ENCODE data around the gene CPNE9. TPM values are rescaled to one million over a fixed set of nuclear protein-coding genes. Genes with fewer than 3 reads are reported as not detected.

Gene CPNE9
- total RNA-seq, 1 experiment from 2014 or later = 0.07 TPM

GRCh38 chr3:9688961-9689360 lies 14.7 kb upstream of the CPNE9 start:
- ChIA-PET POLR2A (ENCODE audit: unreplicated experiment) (no interaction called here), CTCF (no interaction called here)
- Histone ChIP-seq H3K9me2 (replicated peaks; ENCODE audit: low read length) (no peaks in the 10 kb centered on the region), H3K27ac (ENCODE audit: low read length) (no peak overlapping the region), H3K79me2 (ENCODE audit: low read length) (no peaks in the 10 kb centered on the region), H4K20me1 (ENCODE audit: low read length) (no peaks in the 10 kb centered on the region), H3K36me3 (ENCODE audit: low read depth, low read length) (peaks cover 34% of the 10 kb centered on the region; the same call in 1 of the 2 replicates), H3K4me3 (ENCODE audit: low read length) (no peak overlapping the region), H3K4me1 (ENCODE audit: insufficient read depth, low read length) (no peaks in the 10 kb centered on the region), H3K9ac (ENCODE audit: low read length) (no peak overlapping the region), H3K4me2 (ENCODE audit: low read length) (no peak overlapping the region), H3K9me3 (ENCODE audit: low read length) (no peaks in the 10 kb centered on the region), H3F3A (ENCODE audit: low read length, unreplicated experiment) (no peaks in the 10 kb centered on the region), H2AFZ (ENCODE audit: low read length) (no peak overlapping the region), H3K27me3 (ENCODE audit: low read length) (no peaks in the 10 kb centered on the region)
- BruUV-seq (replicated peaks) = no TSS peak
- ATAC-seq (no peak), DNase-seq (no peak)
- intact Hi-C loops (cut with micrococcal nuclease) = no loop called here
- no peak for TF ChIP-seq EZH2 (IDR thresholded peaks at IDR 0.05; ENCODE audit: low read length, unreplicated experiment)
- TF ChIP-seq CTCF (conservative IDR thresholded peaks at IDR 0.05; ENCODE audit: low read depth, low read length) = no peak
- TF ChIP-seq EZH2phosphoT487 (IDR thresholded peaks at IDR 0.05; ENCODE audit: borderline replicate concordance, low read length) = no peak

- TF ChIP-seq EZH2 (IDR thresholded peaks at IDR 0.05; ENCODE audit: low read length, unreplicated experiment) = no peak
- TF ChIP-seq CTCF (conservative IDR thresholded peaks at IDR 0.05; ENCODE audit: low read depth, low read length) = no peak
- TF ChIP-seq EZH2phosphoT487 (IDR thresholded peaks at IDR 0.05; ENCODE audit: borderline replicate concordance, low read length) = no peak
- Histone ChIP-seq H3K27ac (ENCODE audit: low read length) (no peak overlapping the region), H3K9me2 (replicated peaks; ENCODE audit: low read length) (no peaks in the 10 kb centered on the region), H4K20me1 (ENCODE audit: low read length) (no peaks in the 10 kb centered on the region), H3K4me2 (ENCODE audit: low read length) (no peak overlapping the region), H3K27me3 (ENCODE audit: low read length) (no peaks in the 10 kb centered on the region), H3K36me3 (ENCODE audit: low read depth, low read length) (peaks cover 34% of the 10 kb centered on the region; the same call in 1 of the 2 replicates), H2AFZ (ENCODE audit: low read length) (no peak overlapping the region), H3F3A (ENCODE audit: low read length, unreplicated experiment) (no peaks in the 10 kb centered on the region), H3K9me3 (ENCODE audit: low read length) (no peaks in the 10 kb centered on the region), H3K9ac (ENCODE audit: low read length) (no peak overlapping the region), H3K4me1 (ENCODE audit: insufficient read depth, low read length) (no peaks in the 10 kb centered on the region), H3K79me2 (ENCODE audit: low read length) (no peaks in the 10 kb centered on the region), H3K4me3 (ENCODE audit: low read length) (no peak overlapping the region)
- ChIA-PET CTCF (no interaction called here), POLR2A (ENCODE audit: unreplicated experiment) (no interaction called here)
- DNase-seq = no peak
- no peak for ATAC-seq
- intact Hi-C loops (cut with micrococcal nuclease) = no loop called here
- no TSS peak for BruUV-seq (replicated peaks)
Observed at GRCh38 chr3:9689757-9690156, 13.9 kb upstream of the CPNE9 start.

GRCh38 chr3:9690451-9691450 lies 12.9 kb upstream of the CPNE9 start:
- H3K79me2 ChIP-seq (ENCODE audit: low read length) = no peaks in the 10 kb centered on the region
- no peak overlapping the region for H3K27ac ChIP-seq (ENCODE audit: low read length)
- intact Hi-C loops (cut with micrococcal nuclease) = no loop called here
- H3K4me2 ChIP-seq (ENCODE audit: low read length) = no peak overlapping the region
- ATAC-seq = no peak
- POLR2A ChIA-PET (ENCODE audit: unreplicated experiment) = no interaction called here
- no peak overlapping the region for H2AFZ ChIP-seq (ENCODE audit: low read length)
- CTCF ChIA-PET = no interaction called here
- H3K27me3 ChIP-seq (ENCODE audit: low read length) = no peaks in the 10 kb centered on the region
- no peaks in the 10 kb centered on the region for H3K4me1 ChIP-seq (ENCODE audit: insufficient read depth, low read length)
- H3F3A ChIP-seq (ENCODE audit: low read length, unreplicated experiment) = no peaks in the 10 kb centered on the region
- no peak for TF ChIP-seq EZH2phosphoT487 (IDR thresholded peaks at IDR 0.05; ENCODE audit: borderline replicate concordance, low read length)
- no peak for TF ChIP-seq EZH2 (IDR thresholded peaks at IDR 0.05; ENCODE audit: low read length, unreplicated experiment)
- no peak for TF ChIP-seq CTCF (conservative IDR thresholded peaks at IDR 0.05; ENCODE audit: low read depth, low read length)
- no peaks in the 10 kb centered on the region for H3K9me3 ChIP-seq (ENCODE audit: low read length)
- DNase-seq = no peak
- no peak overlapping the region for H3K4me3 ChIP-seq (ENCODE audit: low read length)
- peaks cover 30% of the 10 kb centered on the region; the same call in 1 of the 2 replicates for H3K36me3 ChIP-seq (ENCODE audit: low read depth, low read length)
- BruUV-seq (replicated peaks) = no TSS peak
- H4K20me1 ChIP-seq (ENCODE audit: low read length) = no peaks in the 10 kb centered on the region
- H3K9ac ChIP-seq (ENCODE audit: low read length) = no peak overlapping the region
- no peaks in the 10 kb centered on the region for H3K9me2 ChIP-seq (replicated peaks; ENCODE audit: low read length)
